ENCODE data around the gene PHLDB1.

DNA sequence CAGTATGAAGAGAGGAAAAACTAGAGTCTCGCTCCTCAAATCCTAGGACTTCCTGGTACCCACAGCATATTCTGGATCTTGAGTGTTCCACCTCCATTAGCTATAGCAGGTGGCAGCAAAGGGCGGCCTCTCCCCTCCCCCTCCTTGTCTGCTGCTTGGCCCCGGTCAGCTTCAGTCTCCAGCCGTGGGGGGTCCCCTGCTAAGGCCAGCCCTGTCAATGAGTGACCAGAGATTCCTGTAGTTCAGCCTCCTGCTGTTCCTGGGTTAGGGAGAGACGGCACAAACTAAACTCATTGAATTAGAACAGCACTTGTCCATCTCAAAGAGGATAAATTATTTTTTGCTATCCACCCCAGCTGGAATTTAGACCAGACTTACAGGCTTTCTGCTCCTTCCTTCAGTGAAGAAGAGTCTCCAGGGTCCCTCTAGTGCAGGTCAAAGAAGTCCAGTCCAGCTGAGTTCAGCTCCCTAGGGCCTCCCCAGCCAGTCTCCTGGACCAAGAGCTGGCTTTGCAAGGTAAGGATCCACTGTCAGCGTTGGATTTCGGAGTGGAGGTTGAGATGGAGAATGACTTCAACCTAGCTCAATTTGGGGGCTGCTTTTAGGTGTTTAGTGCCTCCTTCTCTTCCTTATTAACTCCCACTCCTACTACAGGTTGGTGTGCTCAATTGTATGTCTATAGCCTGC lies 1.1 kb upstream of the PHLDB1 start:
- TF ChIP-seq CTCF (IDR thresholded peaks at IDR 0.05) (no peak), EP300 (IDR thresholded peaks at IDR 0.05; ENCODE audit: borderline replicate concordance in 1 of 2, low read depth in 1 of 2, low read length in 1 of 2) (no peak), POLR2AphosphoS5 (IDR thresholded peaks at IDR 0.05; ENCODE audit: low read depth, low read length) (no peak), TEAD4 (IDR thresholded peaks at IDR 0.05; ENCODE audit: borderline replicate concordance, insufficient read depth) (no peak)
- TF ChIP-seq, protein P1, sequence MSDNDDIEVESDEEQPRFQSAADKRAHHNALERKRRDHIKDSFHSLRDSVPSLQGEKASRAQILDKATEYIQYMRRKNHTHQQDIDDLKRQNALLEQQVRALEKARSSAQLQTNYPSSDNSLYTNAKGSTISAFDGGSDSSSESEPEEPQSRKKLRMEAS (IDR thresholded peaks at IDR 0.05; ENCODE audit: low read depth): no peak

Data from SK-N-SH (cell line).